Keratinocyte (primary cell): ENCODE measurements around the gene VPS13D. TPM values are rescaled to one million over a fixed set of nuclear protein-coding genes. Genes with fewer than 3 reads are reported as not detected.

Experiments
- DNase-seq: peaks from one replicate; pipeline ENCODE4 v3.0.0-alpha.2; 2011; ENCODE audit warnings: low read depth, missing footprints, low spot score
- FAIRE-seq: peaks from 2 replicates; lab custom pipeline; 2011; peaks lifted over from hg19 to GRCh38; lab: Jason Lieb, UNC
- H2AFZ ChIP-seq: 2 replicates; pipeline ENCODE4 v1.6.0; 2012; ENCODE audit warnings: low read length, control low read depth, inconsistent platforms; ENCODE audit not compliant: control insufficient read depth
- H3K27ac ChIP-seq: 2 replicates; pipeline ENCODE4 v1.5.1; 2011; ENCODE audit warnings: low read length; ENCODE audit not compliant: control insufficient read depth, insufficient read depth
- H3K27me3 ChIP-seq: 3 replicates; pipeline ENCODE4 v1.6.0; 2011; ENCODE audit warnings: low read length; ENCODE audit not compliant: control insufficient read depth, insufficient read depth; ENCODE audit errors: extremely low read depth
- H3K36me3 ChIP-seq, 2 experiments: 2 replicates in 1 of 2; 3 replicates in 1 of 2; pipeline ENCODE4 v1.5.1; 2011; ENCODE audit warnings: low read length in 2 of 2, mild to moderate bottlenecking in 1 of 2; ENCODE audit not compliant: control insufficient read depth in 2 of 2, insufficient read depth in 2 of 2; ENCODE audit errors: extremely low read depth in 1 of 2
- H3K4me1 ChIP-seq: 3 replicates; pipeline ENCODE4 v1.5.1; 2011; ENCODE audit warnings: low read length; ENCODE audit not compliant: control insufficient read depth, insufficient read depth; ENCODE audit errors: extremely low read depth
- H3K4me2 ChIP-seq: 3 replicates; pipeline ENCODE4 v1.6.0; 2011; ENCODE audit warnings: low read depth, low read length; ENCODE audit not compliant: control insufficient read depth, insufficient read depth; ENCODE audit errors: extremely low read depth
- H3K4me3 ChIP-seq, 3 experiments: fragments of 200-600 bp in 1 of 3; sonication (generic) in 1 of 3; 2 replicates in 2 of 3; 3 replicates in 1 of 3; pipeline ENCODE4 v1.5.1; 2011 to 2016; ENCODE audit warnings: low read length in 3 of 3, mild to moderate bottlenecking in 3 of 3, control low read depth in 2 of 3, inconsistent platforms in 1 of 3, low read depth in 1 of 3, mixed read lengths in 1 of 3, mixed run types in 1 of 3, moderate library complexity in 1 of 3; ENCODE audit not compliant: control insufficient read depth in 2 of 3, insufficient read depth in 2 of 3; ENCODE audit errors: extremely low read depth in 1 of 3
- H3K79me2 ChIP-seq: 2 replicates; pipeline ENCODE4 v1.6.0; 2012; ENCODE audit warnings: low read length; ENCODE audit not compliant: control insufficient read depth, insufficient read depth
- H3K9ac ChIP-seq: 3 replicates; pipeline ENCODE4 v1.6.0; 2011; ENCODE audit warnings: low read length; ENCODE audit not compliant: control insufficient read depth, insufficient read depth; ENCODE audit errors: extremely low read depth
- H3K9me1 ChIP-seq: 3 replicates; pipeline ENCODE4 v1.6.0; 2011; ENCODE audit warnings: low read length; ENCODE audit not compliant: control insufficient read depth, insufficient read depth; ENCODE audit errors: extremely low read depth
- H3K9me3 ChIP-seq: 2 replicates; pipeline ENCODE4 v1.5.1; 2012; ENCODE audit warnings: low read depth, low read length; ENCODE audit not compliant: control insufficient read depth
- H4K20me1 ChIP-seq: 3 replicates; pipeline ENCODE4 v1.6.0; 2011; ENCODE audit warnings: low read length; ENCODE audit not compliant: control insufficient read depth, insufficient read depth; ENCODE audit errors: extremely low read depth
- EZH2 ChIP-seq: IDR thresholded peaks from one replicate; pipeline ENCODE4 v1.6.1; 2012; ENCODE audit warnings: inconsistent platforms, mild to moderate bottlenecking, low read length, moderate library complexity
- dilution Hi-C: fragments of 300-500 bp; cut with MboI; formaldehyde crosslinking; loops from one replicate; pipeline ENCODE4 v1.7.0; 2020; ENCODE audit warnings: low sequenced_read_pairs; ENCODE audit not compliant: extremely low pct_ligation_motif_present
- polyA plus RNA-seq, 5 experiments: library from polyadenylated mRNA; depleted of rRNA in 3 of 5; stranded (reverse) in 3 of 5; stranded (forward) in 1 of 5; unstranded in 1 of 5; fragments of >200 nt; gene quantifications; 1 replicate in 1 of 5; 2 replicates in 3 of 5; 3 replicates in 1 of 5; pipeline versions ENCODE4 v1.2.1 to v1.2.3, GENCODE V29; 2011 to 2012; ENCODE audit warnings: missing spikeins in 2 of 5, low read depth in 1 of 5, low replicate concordance in 1 of 5
- TF ChIP-seq, protein P1 (sequence below), 3 experiments: IDR thresholded peaks in 1 of 3; conservative IDR thresholded peaks in 1 of 3; optimal IDR thresholded peaks in 1 of 3; 2 replicates in 2 of 3; 3 replicates in 1 of 3; pipeline versions ENCODE3 to v1.5.1; 2011; ENCODE audit warnings: low read length in 3 of 3, mild to moderate bottlenecking in 3 of 3, moderate library complexity in 2 of 3, control low read depth in 1 of 3, inconsistent platforms in 1 of 3; ENCODE audit not compliant: insufficient read depth in 2 of 3; ENCODE audit errors: extremely low read depth in 1 of 3

The VPS13D gene
- polyA plus RNA-seq, 1 donor (not counting 4 experiments of a cell fraction or from before 2014, with no cell fraction given), result 19.0 TPM

DNA sequence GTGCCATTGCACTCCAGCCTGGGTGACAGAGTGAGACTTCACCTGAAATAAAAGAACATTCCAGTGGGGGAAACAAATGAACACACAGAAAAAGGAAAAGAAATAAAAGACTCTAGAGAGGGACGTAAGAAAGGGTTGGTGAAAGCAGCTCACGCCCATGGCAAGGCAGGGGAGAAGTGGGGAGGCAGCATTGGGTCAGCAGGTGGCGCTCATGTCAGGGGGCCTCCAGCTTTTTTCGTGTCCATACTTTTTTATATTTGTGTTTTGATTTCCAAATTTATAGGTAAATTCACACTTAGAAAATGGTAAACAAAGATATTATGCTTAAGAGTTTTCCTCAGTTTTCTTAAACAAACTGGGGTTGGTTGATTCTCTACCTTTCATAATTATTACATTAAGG, 45.5 kb downstream of the VPS13D start:
- Histone ChIP-seq H3K4me1 (no peaks in the 10 kb centered on the region), H3K79me2 (no peaks in the 10 kb centered on the region), H3K9ac (no peak overlapping the region), H3K36me3 (peaks cover 27 to 36% of the 10 kb centered on the region in 2 experiments), H3K27me3 (no peaks in the 10 kb centered on the region), H3K27ac (no peak overlapping the region), H3K4me2 (no peak overlapping the region), H3K4me3 (no peak overlapping the region), H3K9me1 (no peaks in the 10 kb centered on the region), H3K9me3 (no peaks in the 10 kb centered on the region), H4K20me1 (no peaks in the 10 kb centered on the region), H2AFZ (no peak overlapping the region)
- dilution Hi-C loops, result no loop called here
- TF ChIP-seq, protein P1, sequence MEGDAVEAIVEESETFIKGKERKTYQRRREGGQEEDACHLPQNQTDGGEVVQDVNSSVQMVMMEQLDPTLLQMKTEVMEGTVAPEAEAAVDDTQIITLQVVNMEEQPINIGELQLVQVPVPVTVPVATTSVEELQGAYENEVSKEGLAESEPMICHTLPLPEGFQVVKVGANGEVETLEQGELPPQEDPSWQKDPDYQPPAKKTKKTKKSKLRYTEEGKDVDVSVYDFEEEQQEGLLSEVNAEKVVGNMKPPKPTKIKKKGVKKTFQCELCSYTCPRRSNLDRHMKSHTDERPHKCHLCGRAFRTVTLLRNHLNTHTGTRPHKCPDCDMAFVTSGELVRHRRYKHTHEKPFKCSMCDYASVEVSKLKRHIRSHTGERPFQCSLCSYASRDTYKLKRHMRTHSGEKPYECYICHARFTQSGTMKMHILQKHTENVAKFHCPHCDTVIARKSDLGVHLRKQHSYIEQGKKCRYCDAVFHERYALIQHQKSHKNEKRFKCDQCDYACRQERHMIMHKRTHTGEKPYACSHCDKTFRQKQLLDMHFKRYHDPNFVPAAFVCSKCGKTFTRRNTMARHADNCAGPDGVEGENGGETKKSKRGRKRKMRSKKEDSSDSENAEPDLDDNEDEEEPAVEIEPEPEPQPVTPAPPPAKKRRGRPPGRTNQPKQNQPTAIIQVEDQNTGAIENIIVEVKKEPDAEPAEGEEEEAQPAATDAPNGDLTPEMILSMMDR (optimal IDR thresholded peaks at IDR 0.05 in 1 of 3, IDR thresholded peaks at IDR 0.05 in 1 of 3, conservative IDR thresholded peaks at IDR 0.05 in 1 of 3; ENCODE audit: extremely low read depth in 1 of 3, insufficient read depth in 2 of 3, low read length in 3 of 3), result peak; percentile 64 to 77 (median 67)
- no peak for TF ChIP-seq EZH2
- DNase-seq (no peak), FAIRE-seq (no peak)

DNA sequence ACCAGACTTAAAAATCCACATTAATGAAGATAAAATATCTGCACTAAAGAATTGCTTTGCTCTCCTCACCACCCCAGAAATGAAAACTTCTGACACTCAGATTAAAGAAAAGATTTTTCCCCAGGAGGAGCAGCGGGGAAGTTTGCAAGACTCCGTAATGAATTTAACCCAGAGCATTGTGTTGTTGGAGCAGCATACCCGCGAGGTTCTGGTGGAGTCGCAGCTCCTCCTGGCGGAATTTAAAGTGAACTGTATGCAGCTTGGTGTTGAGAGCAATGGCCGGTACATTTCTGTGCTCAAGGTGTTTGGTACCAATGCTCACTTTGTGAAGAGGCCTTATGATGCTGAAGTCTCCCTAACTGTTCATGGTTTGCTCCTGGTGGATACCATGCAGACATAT, 46.4 kb downstream of the VPS13D start:
- dilution Hi-C loops, result no loop called here
- no peak for TF ChIP-seq EZH2
- TF ChIP-seq, protein P1 (optimal IDR thresholded peaks at IDR 0.05 in 1 of 3, IDR thresholded peaks at IDR 0.05 in 1 of 3, conservative IDR thresholded peaks at IDR 0.05 in 1 of 3; ENCODE audit: extremely low read depth in 1 of 3, insufficient read depth in 2 of 3, low read length in 3 of 3), result peak; percentile 63 to 73 (median 67)
- Histone ChIP-seq H3K9ac (no peak overlapping the region), H3K27ac (no peak overlapping the region), H3K4me3 (no peak overlapping the region), H2AFZ (no peak overlapping the region), H3K9me3 (no peaks in the 10 kb centered on the region), H3K4me1 (no peaks in the 10 kb centered on the region), H3K4me2 (no peak overlapping the region), H4K20me1 (no peaks in the 10 kb centered on the region), H3K79me2 (no peaks in the 10 kb centered on the region), H3K27me3 (no peaks in the 10 kb centered on the region), H3K36me3 (peaks cover 29 to 31% of the 10 kb centered on the region in 2 experiments), H3K9me1 (no peaks in the 10 kb centered on the region)
- DNase-seq (no peak), FAIRE-seq (no peak)
